ENCODE data around the gene SLC35F1.

Gene SLC35F1

GRCh38 chr6:118103381-118104146 is 196.5 kb downstream of the SLC35F1 start:
- H3K4me3 ChIP-seq (ENCODE audit: control insufficient read depth, low read depth, low read length) = no peak overlapping the region
- TF ChIP-seq, protein P1, sequence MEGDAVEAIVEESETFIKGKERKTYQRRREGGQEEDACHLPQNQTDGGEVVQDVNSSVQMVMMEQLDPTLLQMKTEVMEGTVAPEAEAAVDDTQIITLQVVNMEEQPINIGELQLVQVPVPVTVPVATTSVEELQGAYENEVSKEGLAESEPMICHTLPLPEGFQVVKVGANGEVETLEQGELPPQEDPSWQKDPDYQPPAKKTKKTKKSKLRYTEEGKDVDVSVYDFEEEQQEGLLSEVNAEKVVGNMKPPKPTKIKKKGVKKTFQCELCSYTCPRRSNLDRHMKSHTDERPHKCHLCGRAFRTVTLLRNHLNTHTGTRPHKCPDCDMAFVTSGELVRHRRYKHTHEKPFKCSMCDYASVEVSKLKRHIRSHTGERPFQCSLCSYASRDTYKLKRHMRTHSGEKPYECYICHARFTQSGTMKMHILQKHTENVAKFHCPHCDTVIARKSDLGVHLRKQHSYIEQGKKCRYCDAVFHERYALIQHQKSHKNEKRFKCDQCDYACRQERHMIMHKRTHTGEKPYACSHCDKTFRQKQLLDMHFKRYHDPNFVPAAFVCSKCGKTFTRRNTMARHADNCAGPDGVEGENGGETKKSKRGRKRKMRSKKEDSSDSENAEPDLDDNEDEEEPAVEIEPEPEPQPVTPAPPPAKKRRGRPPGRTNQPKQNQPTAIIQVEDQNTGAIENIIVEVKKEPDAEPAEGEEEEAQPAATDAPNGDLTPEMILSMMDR (IDR thresholded peaks at IDR 0.05; ENCODE audit: control insufficient read depth, insufficient read depth, low read depth, low read length, missing control alignments) = no peak

DNA sequence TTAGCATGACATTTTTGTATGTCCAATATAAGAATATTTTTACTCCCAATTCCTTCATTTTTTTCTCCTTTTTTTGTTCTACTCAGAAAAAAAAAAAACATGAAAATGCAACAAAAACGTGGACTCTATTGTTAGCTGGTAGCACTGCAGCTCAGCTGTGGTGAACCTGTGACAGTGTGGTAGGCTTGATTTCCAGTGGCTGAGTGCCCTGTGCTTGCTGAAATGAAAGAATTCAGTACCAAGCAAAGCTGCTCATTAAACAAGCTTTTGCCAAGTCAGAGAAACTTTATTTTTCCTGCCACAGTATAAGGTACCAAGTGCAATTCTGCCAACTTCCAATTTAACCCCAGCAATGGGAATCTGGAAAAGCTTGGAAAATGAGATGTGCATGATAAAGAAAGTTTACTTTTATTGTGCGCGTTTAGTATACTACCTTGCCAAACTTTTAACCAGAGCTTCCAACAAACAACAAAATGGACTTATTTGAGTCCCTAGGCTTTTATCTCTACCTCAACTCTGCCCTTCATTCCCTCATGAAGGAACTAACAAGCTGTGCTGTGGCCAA is 215.2 kb downstream of the SLC35F1 start:
- no peak for DNase-seq (ENCODE audit: low read depth)
- TF ChIP-seq, protein P1 (IDR thresholded peaks at IDR 0.05; ENCODE audit: control insufficient read depth, insufficient read depth, low read depth, low read length, missing control alignments) = no peak
- H3K4me3 ChIP-seq (ENCODE audit: control insufficient read depth, low read depth, low read length) = no peak overlapping the region

More at GRCh38 chr6:118103381-118104146, 196.5 kb downstream of the SLC35F1 start:
- DNase-seq (ENCODE audit: low read depth) = no peak

GRCh38 chr6:118122801-118123200 is 215.7 kb downstream of the SLC35F1 start:
- no peak overlapping the region for H3K4me3 ChIP-seq (ENCODE audit: control insufficient read depth, low read depth, low read length)
- DNase-seq (ENCODE audit: low read depth) = no peak

GRCh38 chr6:118123503-118124037 is 216.5 kb downstream of the SLC35F1 start:
- DNase-seq (ENCODE audit: low read depth) = no peak
- TF ChIP-seq, protein P1 (IDR thresholded peaks at IDR 0.05; ENCODE audit: control insufficient read depth, insufficient read depth, low read depth, low read length, missing control alignments) = no peak
- H3K4me3 ChIP-seq (ENCODE audit: control insufficient read depth, low read depth, low read length) = no peak overlapping the region

More at GRCh38 chr6:118122801-118123200, 215.7 kb downstream of the SLC35F1 start:
- TF ChIP-seq, protein P1 (IDR thresholded peaks at IDR 0.05; ENCODE audit: control insufficient read depth, insufficient read depth, low read depth, low read length, missing control alignments) = no peak

GRCh38 chr6:118124851-118125250 is 217.8 kb downstream of the SLC35F1 start:
- TF ChIP-seq, protein P1 (IDR thresholded peaks at IDR 0.05; ENCODE audit: control insufficient read depth, insufficient read depth, low read depth, low read length, missing control alignments) = no peak
- H3K4me3 ChIP-seq (ENCODE audit: control insufficient read depth, low read depth, low read length) = no peak overlapping the region
- no peak for DNase-seq (ENCODE audit: low read depth)

DNA sequence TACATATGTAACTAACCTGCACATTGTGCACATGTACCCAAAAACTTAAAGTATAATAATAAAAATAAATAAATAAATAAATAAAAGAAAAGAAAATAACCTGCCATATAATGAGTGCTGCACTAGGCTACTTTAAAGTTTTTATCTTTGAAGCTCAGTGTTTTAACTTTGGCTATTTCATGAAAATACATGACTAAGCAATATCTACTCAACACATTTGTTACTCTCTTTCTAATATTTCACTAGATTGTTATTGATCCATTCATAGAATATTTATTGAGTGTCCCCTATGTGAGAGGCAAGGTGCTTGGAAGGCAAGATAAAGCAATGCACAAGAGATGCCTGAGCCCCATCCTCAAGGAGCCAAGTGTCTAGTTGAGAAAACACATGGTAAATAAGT is 221.7 kb downstream of the SLC35F1 start:
- DNase-seq (ENCODE audit: low read depth) = no peak
- TF ChIP-seq, protein P1 (IDR thresholded peaks at IDR 0.05; ENCODE audit: control insufficient read depth, insufficient read depth, low read depth, low read length, missing control alignments) = no peak
- no peak overlapping the region for H3K4me3 ChIP-seq (ENCODE audit: control insufficient read depth, low read depth, low read length)
